HTR-8/SVneo (cell line): ENCODE results near the gene MAP2K1.
"Not testable (repeated sequence)": the region's sequence is repeated elsewhere in the genome, so short reads cannot be mapped to it uniquely, and the experiment has no call there.

Experiments
- DNase-seq: peaks from one replicate; pipeline ENCODE4 v3.0.0; 2011; ENCODE audit warnings: low spot score, mixed read lengths; ENCODE audit not compliant: insufficient read length
- FAIRE-seq: peaks from 2 replicates; lab custom pipeline; 2011; peaks lifted over from hg19 to GRCh38; lab: Jason Lieb, UNC

The MAP2K1 gene

GRCh38 chr15:66390678-66391077, 4.0 kb downstream of the MAP2K1 start:
- DNase-seq (no peak), FAIRE-seq (no peak)

GRCh38 chr15:66393037-66393436, 6.3 kb downstream of the MAP2K1 start:
- not testable (repeated sequence) for DNase-seq, FAIRE-seq

GRCh38 chr15:66394472-66394871, 7.8 kb downstream of the MAP2K1 start:
- DNase-seq (no peak), FAIRE-seq (no peak)

- no peak for FAIRE-seq
- no peak for DNase-seq
These were observed 8.2 kb downstream of the MAP2K1 start for GRCh38 chr15:66394915-66395314.

- FAIRE-seq, result no peak
- DNase-seq, result no peak
These were observed 12.6 kb downstream of the MAP2K1 start for GRCh38 chr15:66399276-66399675.

- FAIRE-seq (no peak), DNase-seq (no peak)
These were observed 13.7 kb downstream of the MAP2K1 start for GRCh38 chr15:66400351-66400774.

- DNase-seq (no peak), FAIRE-seq (no peak)
These were observed 14.7 kb downstream of the MAP2K1 start for GRCh38 chr15:66401130-66402021.

GRCh38 chr15:66402761-66403284, 16.1 kb downstream of the MAP2K1 start:
- FAIRE-seq, result no peak
- DNase-seq, result no peak

GRCh38 chr15:66403323-66403722, 16.6 kb downstream of the MAP2K1 start:
- no peak for DNase-seq
- no peak for FAIRE-seq

GRCh38 chr15:66404122-66404521, 17.4 kb downstream of the MAP2K1 start:
- FAIRE-seq, result no peak

GRCh38 chr15:66404532-66404931, 17.8 kb downstream of the MAP2K1 start:
- FAIRE-seq, result no peak
- DNase-seq, result no peak

More at GRCh38 chr15:66404122-66404521, 17.4 kb downstream of the MAP2K1 start:
- no peak for DNase-seq

GRCh38 chr15:66405007-66405406, 18.3 kb downstream of the MAP2K1 start:
- DNase-seq (no peak), FAIRE-seq (no peak)

- DNase-seq (no peak), FAIRE-seq (no peak)
These were observed 18.9 kb downstream of the MAP2K1 start for GRCh38 chr15:66405615-66406014.

GRCh38 chr15:66408254-66408653, 21.5 kb downstream of the MAP2K1 start:
- no peak for FAIRE-seq
- no peak for DNase-seq

GRCh38 chr15:66408675-66409282, 22.1 kb downstream of the MAP2K1 start:
- DNase-seq (no peak), FAIRE-seq (no peak)

- no peak for FAIRE-seq
- no peak for DNase-seq
These were observed 22.9 kb downstream of the MAP2K1 start for GRCh38 chr15:66409565-66410108.

GRCh38 chr15:66411190-66411589, 24.5 kb downstream of the MAP2K1 start:
- DNase-seq, result no peak
- FAIRE-seq, result no peak

- no peak for FAIRE-seq
- no peak for DNase-seq
These were observed 25.5 kb downstream of the MAP2K1 start for GRCh38 chr15:66412220-66412619.

- FAIRE-seq (no peak), DNase-seq (no peak)
These were observed 26.9 kb downstream of the MAP2K1 start for GRCh38 chr15:66413579-66413978.

- FAIRE-seq (no peak), DNase-seq (no peak)
These were observed 28.6 kb downstream of the MAP2K1 start for GRCh38 chr15:66415360-66415759.

GRCh38 chr15:66417736-66418135, 31.0 kb downstream of the MAP2K1 start:
- FAIRE-seq (no peak), DNase-seq (no peak)
